Measurements from ENCODE around the gene OPCML. TPM values are rescaled to one million over a fixed set of nuclear protein-coding genes. Genes with fewer than 3 reads are reported as not detected.

OPCML gene
- total RNA-seq, 2 experiments from 2014 or later: not detected

DNA sequence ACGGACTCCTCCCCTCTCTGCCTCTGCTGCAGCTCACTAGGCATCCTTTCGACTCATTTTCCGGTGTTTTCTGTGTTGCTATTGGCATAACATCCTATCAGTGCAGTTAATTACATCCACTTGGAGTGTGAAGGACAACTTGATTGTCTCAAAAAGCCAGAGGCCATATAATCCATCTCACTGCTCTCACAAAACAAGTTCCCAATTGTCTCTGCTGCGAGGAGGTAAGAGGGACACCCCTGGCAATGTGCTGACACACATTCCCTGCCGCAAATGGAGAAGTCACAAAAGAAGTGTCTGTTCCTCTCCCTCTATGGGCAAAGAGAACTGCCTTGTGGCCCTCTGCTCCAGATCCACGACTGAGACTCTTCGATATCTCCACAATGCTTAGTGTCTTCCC lies 618.4 kb downstream of the OPCML start:
- H3K27me3 Mint-ChIP-seq: peaks cover 2% of the 10 kb centered on the region
- ChIA-PET CTCF (no interaction called here), POLR2A (no interaction called here)
- DNase-seq: no peak
- H3K36me3 Mint-ChIP-seq (ENCODE audit: low read depth): no peaks in the 10 kb centered on the region
- H3K4me3 Mint-ChIP-seq: no peak overlapping the region
- H3K27ac Mint-ChIP-seq: no peak overlapping the region
- no peaks in the 10 kb centered on the region for H3K9me3 Mint-ChIP-seq (ENCODE audit: low read depth)
- intact Hi-C loops (cut with DNase I, micrococcal nuclease): no loop called here
- H3K4me1 Mint-ChIP-seq: no peaks in the 10 kb centered on the region
- no peak for ATAC-seq

DNA sequence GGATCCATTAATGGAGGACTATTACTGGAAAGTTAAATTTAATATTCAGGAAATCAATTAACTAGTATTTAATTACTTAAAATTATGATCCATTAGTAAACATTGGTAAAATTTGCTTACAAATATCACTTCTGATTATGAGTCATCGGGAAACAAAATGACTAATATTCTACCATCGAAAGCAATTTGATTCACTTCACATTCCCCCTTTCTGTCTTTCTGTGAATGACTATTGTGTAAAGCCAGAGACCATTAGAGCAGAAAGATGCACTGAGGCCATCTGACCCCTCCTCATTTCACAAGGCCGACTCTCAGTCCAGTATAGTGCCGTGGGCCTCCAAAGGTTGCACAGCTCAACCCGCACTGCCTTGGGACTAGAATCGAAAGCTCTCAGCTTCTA lies 619.0 kb downstream of the OPCML start:
- Mint-ChIP-seq H3K27me3 (peaks cover 2% of the 10 kb centered on the region), H3K36me3 (ENCODE audit: low read depth) (no peaks in the 10 kb centered on the region), H3K27ac (no peak overlapping the region), H3K4me3 (no peak overlapping the region), H3K9me3 (ENCODE audit: low read depth) (no peaks in the 10 kb centered on the region), H3K4me1 (no peaks in the 10 kb centered on the region)
- DNase-seq: no peak
- ChIA-PET POLR2A (no interaction called here), CTCF (no interaction called here)
- no peak for ATAC-seq
- intact Hi-C loops (cut with DNase I, micrococcal nuclease): no loop called here

DNA sequence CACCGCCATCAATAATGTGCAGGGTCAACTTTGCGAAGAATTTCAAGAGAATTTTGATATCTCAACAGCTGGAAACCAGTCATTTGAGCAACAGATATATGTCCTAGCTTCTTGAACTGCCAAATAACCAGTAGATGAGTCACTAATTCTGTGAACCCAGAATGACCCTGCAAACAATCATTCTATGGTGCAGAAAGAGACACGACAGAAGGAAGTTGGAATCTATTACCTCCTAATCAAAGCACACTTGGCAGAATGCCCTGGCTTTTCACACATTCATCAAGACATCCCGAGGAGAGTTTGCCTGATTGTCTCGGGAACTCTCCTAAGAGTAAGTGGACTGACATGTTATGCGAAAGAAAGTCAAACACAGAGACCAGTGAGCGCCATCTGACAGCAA lies 621.1 kb downstream of the OPCML start:
- Mint-ChIP-seq H3K4me1 (no peaks in the 10 kb centered on the region), H3K9me3 (ENCODE audit: low read depth) (no peaks in the 10 kb centered on the region), H3K36me3 (ENCODE audit: low read depth) (no peaks in the 10 kb centered on the region), H3K27me3 (peaks cover 2% of the 10 kb centered on the region), H3K27ac (no peak overlapping the region), H3K4me3 (no peak overlapping the region)
- POLR2A ChIA-PET: no interaction called here
- DNase-seq (no peak), ATAC-seq (no peak)
- CTCF ChIA-PET: interaction anchor here (0.7 to 1.1 kb wide), 2 partner anchors 13 to 167 kb away, joined by 3 read pairs; no protein-coding TSS in a partner anchor
- intact Hi-C loops (cut with DNase I, micrococcal nuclease): no loop called here

DNA sequence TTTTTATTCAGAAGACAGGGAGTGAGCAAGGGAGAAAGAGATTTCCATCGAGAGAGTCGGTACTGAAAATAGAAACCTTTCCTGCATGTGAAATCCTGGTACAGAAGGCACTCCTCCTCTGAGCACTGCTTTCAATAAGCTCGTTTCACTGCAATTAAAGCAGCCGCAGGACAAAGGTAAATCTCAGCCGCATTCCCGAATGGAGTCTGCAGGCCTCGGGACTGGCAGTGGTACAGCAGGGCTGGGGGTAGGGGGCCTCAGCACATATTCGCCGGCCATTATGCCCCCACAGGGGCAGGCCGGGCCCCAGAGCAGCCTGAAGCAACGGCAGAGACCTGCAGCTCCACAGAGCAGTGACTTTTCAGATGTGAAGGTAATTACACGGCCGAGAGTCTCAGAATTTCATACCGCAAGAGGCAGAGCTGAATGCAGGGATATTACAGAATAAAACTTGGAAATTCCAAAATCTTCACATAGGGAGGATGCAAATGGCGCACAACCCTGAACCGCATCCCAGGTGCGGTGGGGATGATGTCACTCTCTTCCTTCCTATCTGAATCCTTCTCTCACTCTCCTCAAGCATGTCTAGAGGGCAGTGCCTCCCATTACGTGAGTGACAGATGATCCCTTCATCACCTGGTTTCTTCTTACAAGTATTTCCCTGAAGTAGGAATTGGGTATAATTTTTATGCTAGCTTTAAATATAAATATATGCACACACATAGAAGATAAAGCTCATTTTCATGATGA lies 622.1 kb downstream of the OPCML start:
- H3K27ac Mint-ChIP-seq: no peak overlapping the region
- POLR2A ChIA-PET: no interaction called here
- CTCF ChIA-PET: interaction anchor here (0.7 to 1.1 kb wide), 2 partner anchors 14 to 166 kb away, joined by 3 read pairs; no protein-coding TSS in a partner anchor
- peaks cover 2% of the 10 kb centered on the region for H3K27me3 Mint-ChIP-seq
- ATAC-seq (no peak), DNase-seq (no peak)
- H3K4me3 Mint-ChIP-seq: no peak overlapping the region
- intact Hi-C loops (cut with DNase I, micrococcal nuclease): no loop called here
- H3K9me3 Mint-ChIP-seq (ENCODE audit: low read depth): no peaks in the 10 kb centered on the region
- no peaks in the 10 kb centered on the region for H3K36me3 Mint-ChIP-seq (ENCODE audit: low read depth)
- H3K4me1 Mint-ChIP-seq: no peaks in the 10 kb centered on the region

DNA sequence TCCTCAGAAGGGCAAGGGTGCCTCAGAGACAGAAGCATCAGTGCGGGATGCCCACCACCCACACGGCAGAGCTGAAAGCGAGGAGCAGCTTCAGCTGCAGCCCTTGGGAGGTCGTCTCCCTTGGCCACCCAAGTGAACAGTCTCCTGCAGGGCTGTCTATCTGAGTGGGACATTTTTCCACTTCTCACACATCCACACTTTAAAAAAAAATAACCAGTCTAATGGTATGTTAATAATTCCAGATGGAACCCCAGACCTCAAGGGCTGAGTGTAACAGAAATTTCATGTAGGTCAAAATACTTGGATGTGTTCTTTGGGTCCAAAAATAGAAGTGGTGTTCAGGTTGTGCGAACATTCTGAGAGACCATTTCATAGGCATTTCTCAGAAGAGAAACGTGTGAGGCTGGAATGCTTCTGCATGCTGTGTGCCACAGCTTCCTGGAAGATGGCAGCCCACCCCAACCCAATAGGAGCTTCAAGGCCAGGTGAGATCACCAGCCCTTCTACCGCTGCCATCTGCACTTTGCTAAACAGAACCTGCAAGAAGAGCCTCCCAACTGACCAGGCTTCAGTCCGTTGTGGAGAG lies 623.2 kb downstream of the OPCML start:
- no peak for DNase-seq
- ChIA-PET POLR2A (no interaction called here), CTCF (no interaction called here)
- no peak overlapping the region for H3K4me3 Mint-ChIP-seq
- ATAC-seq: no peak
- H3K4me1 Mint-ChIP-seq: no peaks in the 10 kb centered on the region
- no peaks in the 10 kb centered on the region for H3K36me3 Mint-ChIP-seq (ENCODE audit: low read depth)
- H3K9me3 Mint-ChIP-seq (ENCODE audit: low read depth): no peaks in the 10 kb centered on the region
- H3K27me3 Mint-ChIP-seq: peaks cover 2% of the 10 kb centered on the region
- intact Hi-C loops (cut with DNase I, micrococcal nuclease): no loop called here
- no peak overlapping the region for H3K27ac Mint-ChIP-seq

GRCh38 chr11:132908414-132908810 lies 623.9 kb downstream of the OPCML start:
- H3K27ac Mint-ChIP-seq: no peak overlapping the region
- CTCF ChIA-PET: no interaction called here
- intact Hi-C loops (cut with DNase I, micrococcal nuclease): no loop called here
- POLR2A ChIA-PET: no interaction called here
- no peaks in the 10 kb centered on the region for H3K36me3 Mint-ChIP-seq (ENCODE audit: low read depth)
- no peaks in the 10 kb centered on the region for H3K9me3 Mint-ChIP-seq (ENCODE audit: low read depth)
- DNase-seq: no peak
- no peak for ATAC-seq
- H3K27me3 Mint-ChIP-seq: peaks cover 2% of the 10 kb centered on the region
- no peaks in the 10 kb centered on the region for H3K4me1 Mint-ChIP-seq
- no peak overlapping the region for H3K4me3 Mint-ChIP-seq

DNA sequence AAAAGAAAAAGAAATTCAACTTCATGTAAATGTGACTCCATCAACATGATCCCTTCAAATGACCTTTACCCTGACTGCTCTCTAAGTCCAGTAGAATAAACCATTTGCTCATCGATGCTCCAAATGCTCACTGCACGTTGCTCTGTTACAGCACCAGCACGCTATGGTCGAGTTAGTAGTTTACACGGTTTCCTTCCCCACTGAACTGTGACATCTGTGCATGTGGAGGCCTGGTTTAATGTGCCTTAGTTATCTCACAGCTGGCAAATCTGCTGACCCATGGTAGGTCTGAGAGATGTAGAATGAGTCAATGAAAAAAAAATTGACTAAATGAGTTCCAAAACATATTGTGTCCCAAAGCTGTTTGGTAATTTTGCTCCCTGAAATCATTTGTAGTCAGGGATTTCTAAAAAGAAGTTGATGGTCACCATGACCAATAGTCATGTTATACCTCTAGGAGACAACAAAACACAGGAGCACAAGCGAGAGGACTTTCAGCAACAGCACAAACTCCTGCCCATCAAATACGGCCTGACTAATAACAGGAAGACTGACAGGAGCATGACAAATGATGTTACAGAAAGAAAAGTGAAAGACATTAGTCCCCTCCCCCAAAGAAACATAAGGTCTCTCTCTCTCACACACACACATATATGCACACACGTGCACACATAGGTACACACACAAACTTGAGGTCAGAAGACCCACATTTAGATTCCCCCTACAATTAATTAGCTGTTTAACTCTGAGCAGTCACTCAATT lies 624.5 kb downstream of the OPCML start:
- H3K9me3 Mint-ChIP-seq (ENCODE audit: low read depth): no peaks in the 10 kb centered on the region
- ChIA-PET POLR2A (no interaction called here), CTCF (interaction anchor here (1.0 kb wide), 1 partner anchor 11 kb away, joined by 3 read pairs; no protein-coding TSS in a partner anchor)
- H3K27me3 Mint-ChIP-seq: peaks cover 2% of the 10 kb centered on the region
- ATAC-seq: no peak
- no peak overlapping the region for H3K27ac Mint-ChIP-seq
- no peak for DNase-seq
- H3K36me3 Mint-ChIP-seq (ENCODE audit: low read depth): no peaks in the 10 kb centered on the region
- no peaks in the 10 kb centered on the region for H3K4me1 Mint-ChIP-seq
- no peak overlapping the region for H3K4me3 Mint-ChIP-seq
- intact Hi-C loops (cut with DNase I, micrococcal nuclease): no loop called here

DNA sequence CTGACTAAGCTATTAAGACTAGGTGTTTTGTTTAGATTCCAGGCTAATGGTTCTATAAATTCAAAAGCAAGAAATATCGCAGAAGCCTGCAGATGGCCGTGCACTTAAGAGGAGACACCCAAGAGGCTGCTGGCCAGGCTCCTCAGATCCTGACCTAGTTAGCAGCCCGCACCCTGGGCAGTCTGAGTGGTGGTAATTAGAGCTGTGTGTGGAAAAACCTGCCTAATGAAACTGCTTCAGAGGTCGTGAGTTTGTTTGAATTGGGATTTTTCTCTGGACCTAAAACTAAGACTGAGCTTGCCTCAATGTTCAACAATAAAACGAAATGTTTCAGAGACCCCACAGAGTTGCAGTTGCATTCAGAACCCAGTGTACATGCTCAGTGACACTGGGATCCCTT lies 627.7 kb downstream of the OPCML start:
- Mint-ChIP-seq H3K36me3 (ENCODE audit: low read depth) (no peaks in the 10 kb centered on the region), H3K4me3 (no peak overlapping the region), H3K4me1 (no peaks in the 10 kb centered on the region), H3K27me3 (peaks cover 2% of the 10 kb centered on the region), H3K9me3 (ENCODE audit: low read depth) (no peaks in the 10 kb centered on the region), H3K27ac (no peak overlapping the region)
- POLR2A ChIA-PET: no interaction called here
- DNase-seq: no peak
- no peak for ATAC-seq
- intact Hi-C loops (cut with DNase I, micrococcal nuclease): no loop called here
- CTCF ChIA-PET: no interaction called here

DNA sequence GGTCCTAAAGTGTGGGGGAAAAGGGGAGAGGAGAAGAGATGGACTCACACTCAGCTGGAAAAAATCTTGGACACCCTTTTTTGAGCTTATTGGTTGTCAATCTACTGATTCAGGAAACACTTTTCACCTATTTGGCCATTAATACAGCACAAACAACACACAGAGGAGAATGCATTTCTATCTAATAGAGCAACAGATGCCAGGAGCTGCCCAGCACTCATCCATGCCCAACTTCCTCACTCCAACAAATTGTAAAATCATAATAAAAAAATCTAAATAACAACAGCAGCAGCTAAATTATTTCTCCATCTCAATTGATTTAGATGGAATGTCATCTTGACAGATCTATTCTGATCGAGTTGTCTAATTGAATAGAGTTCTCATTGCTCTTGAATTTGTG lies 628.2 kb downstream of the OPCML start:
- H3K27ac Mint-ChIP-seq: no peak overlapping the region
- no peaks in the 10 kb centered on the region for H3K4me1 Mint-ChIP-seq
- no peak for DNase-seq
- ATAC-seq: no peak
- ChIA-PET POLR2A (no interaction called here), CTCF (no interaction called here)
- no peaks in the 10 kb centered on the region for H3K9me3 Mint-ChIP-seq (ENCODE audit: low read depth)
- intact Hi-C loops (cut with DNase I, micrococcal nuclease): no loop called here
- H3K4me3 Mint-ChIP-seq: no peak overlapping the region
- no peaks in the 10 kb centered on the region for H3K36me3 Mint-ChIP-seq (ENCODE audit: low read depth)
- peaks cover 2% of the 10 kb centered on the region for H3K27me3 Mint-ChIP-seq

- intact Hi-C loops (cut with DNase I, micrococcal nuclease): no loop called here
- CTCF ChIA-PET: no interaction called here
- Mint-ChIP-seq H3K4me3 (no peak overlapping the region), H3K27me3 (peaks cover 2% of the 10 kb centered on the region), H3K9me3 (ENCODE audit: low read depth) (no peaks in the 10 kb centered on the region), H3K36me3 (ENCODE audit: low read depth) (no peaks in the 10 kb centered on the region), H3K27ac (no peak overlapping the region), H3K4me1 (no peaks in the 10 kb centered on the region)
- ATAC-seq: no peak
- POLR2A ChIA-PET: interaction anchor here (0.6 kb wide), 1 partner anchor 1071 kb away, joined by 4 read pairs; no protein-coding TSS in a partner anchor
- no peak for DNase-seq
Observed at GRCh38 chr11:132901638-132902471, 630.4 kb downstream of the OPCML start.

GRCh38 chr11:132898676-132899075 lies 633.6 kb downstream of the OPCML start:
- ChIA-PET CTCF (no interaction called here), POLR2A (no interaction called here)
- H3K4me1 Mint-ChIP-seq: no peaks in the 10 kb centered on the region
- no peak for DNase-seq
- no peaks in the 10 kb centered on the region for H3K36me3 Mint-ChIP-seq (ENCODE audit: low read depth)
- H3K27me3 Mint-ChIP-seq: peaks cover 2% of the 10 kb centered on the region
- H3K27ac Mint-ChIP-seq: no peak overlapping the region
- H3K4me3 Mint-ChIP-seq: no peak overlapping the region
- peaks cover 3% of the 10 kb centered on the region for H3K9me3 Mint-ChIP-seq (ENCODE audit: low read depth)
- ATAC-seq: no peak
- intact Hi-C loops (cut with DNase I, micrococcal nuclease): no loop called here
